ENCODE measurements around the gene FBXL14.

The FBXL14 gene

DNA sequence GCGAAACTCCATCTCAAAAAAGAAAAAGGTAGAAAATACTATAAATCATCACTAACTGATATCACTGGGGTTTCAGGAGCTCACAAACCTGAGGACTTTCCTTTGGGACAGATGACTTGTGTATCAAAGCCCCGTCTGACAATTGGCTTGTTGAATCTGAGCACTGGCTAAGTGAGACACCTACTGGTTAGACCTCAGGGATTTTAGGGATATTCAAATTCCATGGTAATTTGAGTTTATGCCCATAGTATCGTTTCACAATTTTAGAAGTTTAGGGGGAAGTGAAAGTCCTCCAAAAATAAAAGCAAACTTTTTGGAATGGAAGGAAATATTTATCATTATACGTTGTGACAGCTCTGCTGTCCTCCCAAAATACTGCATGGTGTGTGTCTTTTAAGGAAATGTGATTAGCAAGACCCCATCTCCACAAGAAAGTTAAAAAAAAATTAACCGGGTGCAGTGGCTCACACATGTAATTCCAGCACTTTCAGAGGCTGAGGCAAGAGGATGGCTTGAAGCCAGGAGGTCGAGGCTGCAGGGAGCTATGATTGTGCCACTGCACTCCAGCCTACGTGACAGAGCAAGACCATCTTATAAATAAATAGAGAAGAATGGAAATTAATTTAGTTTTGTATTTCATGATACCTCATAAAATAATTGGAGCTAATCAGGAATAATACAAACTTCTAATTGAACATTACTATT, 49.2 kb downstream of the FBXL14 start:
- TF ChIP-seq, protein P1, sequence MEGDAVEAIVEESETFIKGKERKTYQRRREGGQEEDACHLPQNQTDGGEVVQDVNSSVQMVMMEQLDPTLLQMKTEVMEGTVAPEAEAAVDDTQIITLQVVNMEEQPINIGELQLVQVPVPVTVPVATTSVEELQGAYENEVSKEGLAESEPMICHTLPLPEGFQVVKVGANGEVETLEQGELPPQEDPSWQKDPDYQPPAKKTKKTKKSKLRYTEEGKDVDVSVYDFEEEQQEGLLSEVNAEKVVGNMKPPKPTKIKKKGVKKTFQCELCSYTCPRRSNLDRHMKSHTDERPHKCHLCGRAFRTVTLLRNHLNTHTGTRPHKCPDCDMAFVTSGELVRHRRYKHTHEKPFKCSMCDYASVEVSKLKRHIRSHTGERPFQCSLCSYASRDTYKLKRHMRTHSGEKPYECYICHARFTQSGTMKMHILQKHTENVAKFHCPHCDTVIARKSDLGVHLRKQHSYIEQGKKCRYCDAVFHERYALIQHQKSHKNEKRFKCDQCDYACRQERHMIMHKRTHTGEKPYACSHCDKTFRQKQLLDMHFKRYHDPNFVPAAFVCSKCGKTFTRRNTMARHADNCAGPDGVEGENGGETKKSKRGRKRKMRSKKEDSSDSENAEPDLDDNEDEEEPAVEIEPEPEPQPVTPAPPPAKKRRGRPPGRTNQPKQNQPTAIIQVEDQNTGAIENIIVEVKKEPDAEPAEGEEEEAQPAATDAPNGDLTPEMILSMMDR (IDR thresholded peaks at IDR 0.05; ENCODE audit: insufficient read depth, low read length, missing control alignments) = peak; percentile 8
- POLR2A ChIA-PET = no interaction called here
- H3K4me3 ChIP-seq (ENCODE audit: low read depth, low read length) = no peak overlapping the region
- DNase-seq (ENCODE audit: low read depth, low spot score) = no peak
- CTCF ChIA-PET = interaction anchor here (0.8 to 6.7 kb wide), 11 partner anchors 8 to 427 kb away, joined by 3 to 39 read pairs (median 4); no protein-coding TSS in a partner anchor

DNA sequence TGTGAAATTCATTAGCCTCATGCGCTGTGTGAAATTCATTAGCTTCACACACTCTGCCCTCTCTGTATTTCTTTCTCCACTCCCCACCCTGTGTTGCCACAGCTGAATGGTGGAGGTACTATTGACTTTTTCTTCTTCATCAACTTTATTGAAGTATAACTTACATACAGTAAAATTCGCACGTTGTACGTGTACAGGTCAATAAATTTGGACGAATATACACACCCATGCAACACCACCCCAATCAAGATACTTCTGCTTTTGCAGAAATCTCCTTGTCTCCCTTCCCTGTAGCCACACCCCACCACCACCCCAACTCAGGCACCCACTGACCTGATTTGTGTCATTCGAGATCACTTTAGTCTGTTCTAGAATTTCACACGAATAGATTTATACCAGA, 51.8 kb downstream of the FBXL14 start:
- TF ChIP-seq, protein P1 (IDR thresholded peaks at IDR 0.05; ENCODE audit: insufficient read depth, low read length, missing control alignments) = no peak
- POLR2A ChIA-PET = interaction anchor here (0.6 kb wide), 1 partner anchor 12 kb away, joined by 3 read pairs; no protein-coding TSS in a partner anchor
- no peak overlapping the region for H3K4me3 ChIP-seq (ENCODE audit: low read depth, low read length)
- DNase-seq (ENCODE audit: low read depth, low spot score) = no peak
- CTCF ChIA-PET = interaction anchor here (6.7 kb wide), 1 partner anchor 425 kb away, joined by 39 read pairs; no protein-coding TSS in a partner anchor

DNA sequence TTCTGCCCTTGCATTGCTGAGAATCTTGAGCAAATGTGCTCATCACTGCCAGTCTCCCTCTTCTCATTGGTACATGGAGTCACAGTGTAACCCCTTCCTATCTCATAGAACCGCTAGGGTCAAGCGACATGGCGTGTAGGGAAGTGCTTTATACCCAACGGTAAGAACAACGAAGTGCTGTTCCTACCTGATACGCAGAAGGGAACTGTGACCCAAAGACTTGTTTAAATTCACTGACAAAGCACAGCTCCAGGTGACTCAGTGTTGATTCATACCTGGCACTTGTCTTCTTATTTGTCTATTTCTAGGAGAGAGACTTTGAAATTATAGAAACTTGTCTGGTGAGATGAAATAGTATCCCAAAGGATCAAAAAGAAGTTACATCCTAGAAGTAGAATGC, 53.7 kb downstream of the FBXL14 start:
- CTCF ChIA-PET = interaction anchor here (1.5 to 6.7 kb wide), 2 partner anchors 21 to 423 kb away, joined by 3 to 39 read pairs; no protein-coding TSS in a partner anchor
- H3K4me3 ChIP-seq (ENCODE audit: low read depth, low read length) = no peak overlapping the region
- TF ChIP-seq, protein P1 (IDR thresholded peaks at IDR 0.05; ENCODE audit: insufficient read depth, low read length, missing control alignments) = no peak
- POLR2A ChIA-PET = interaction anchor here (0.7 kb wide), 1 partner anchor 423 kb away, joined by 3 read pairs; no protein-coding TSS in a partner anchor
- DNase-seq (ENCODE audit: low read depth, low spot score) = no peak

DNA sequence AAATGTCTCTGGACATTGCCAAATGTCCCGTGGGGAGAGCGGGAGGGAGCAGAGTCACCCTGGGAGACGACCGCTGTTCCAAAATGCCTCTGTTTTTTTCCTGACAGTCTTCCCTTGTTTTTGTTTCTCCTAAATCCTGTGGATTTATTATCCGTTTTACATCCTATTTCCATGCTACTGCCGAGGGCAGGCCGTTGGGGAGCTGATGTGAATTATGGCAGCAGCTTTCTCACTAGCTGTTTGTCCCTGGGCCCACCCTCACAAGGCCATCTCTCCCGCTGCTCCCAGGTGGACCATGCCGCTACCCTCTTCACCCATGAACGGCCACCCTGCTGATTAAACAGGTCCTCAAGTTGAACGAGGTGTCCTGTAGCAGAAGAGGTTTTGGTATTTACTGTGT, 55.2 kb downstream of the FBXL14 start:
- DNase-seq (ENCODE audit: low read depth, low spot score) = no peak
- CTCF ChIA-PET = interaction anchor here (1.1 to 1.5 kb wide), 3 partner anchors 19 to 421 kb away, joined by 3 read pairs; no protein-coding TSS in a partner anchor
- H3K4me3 ChIP-seq (ENCODE audit: low read depth, low read length) = no peak overlapping the region
- TF ChIP-seq, protein P1 (IDR thresholded peaks at IDR 0.05; ENCODE audit: insufficient read depth, low read length, missing control alignments) = no peak
- POLR2A ChIA-PET = no interaction called here

DNA sequence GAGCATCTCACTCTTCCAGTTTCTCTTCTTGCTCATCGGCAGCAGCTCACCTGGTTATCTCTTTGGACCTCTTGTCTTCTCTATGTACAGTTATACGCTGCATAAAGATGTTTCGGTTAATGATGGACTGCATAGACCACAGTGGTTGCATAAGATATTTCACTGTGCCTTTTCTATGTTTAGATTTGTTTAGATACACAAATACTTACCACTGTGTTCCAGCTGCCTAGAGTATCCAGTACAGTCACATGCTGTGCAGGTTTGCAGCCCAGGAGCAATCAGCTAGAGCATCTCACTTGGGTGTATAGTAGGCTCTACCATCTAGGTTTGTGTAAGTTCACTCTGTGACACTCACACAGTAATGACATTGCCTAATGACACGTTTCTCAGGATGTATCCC, 57.6 kb downstream of the FBXL14 start:
- DNase-seq (ENCODE audit: low read depth, low spot score) = no peak
- CTCF ChIA-PET = interaction anchor here (1.3 kb wide), 1 partner anchor 419 kb away, joined by 6 read pairs; no protein-coding TSS in a partner anchor
- no peak overlapping the region for H3K4me3 ChIP-seq (ENCODE audit: low read depth, low read length)
- TF ChIP-seq, protein P1 (IDR thresholded peaks at IDR 0.05; ENCODE audit: insufficient read depth, low read length, missing control alignments) = no peak
- POLR2A ChIA-PET = no interaction called here

DNA sequence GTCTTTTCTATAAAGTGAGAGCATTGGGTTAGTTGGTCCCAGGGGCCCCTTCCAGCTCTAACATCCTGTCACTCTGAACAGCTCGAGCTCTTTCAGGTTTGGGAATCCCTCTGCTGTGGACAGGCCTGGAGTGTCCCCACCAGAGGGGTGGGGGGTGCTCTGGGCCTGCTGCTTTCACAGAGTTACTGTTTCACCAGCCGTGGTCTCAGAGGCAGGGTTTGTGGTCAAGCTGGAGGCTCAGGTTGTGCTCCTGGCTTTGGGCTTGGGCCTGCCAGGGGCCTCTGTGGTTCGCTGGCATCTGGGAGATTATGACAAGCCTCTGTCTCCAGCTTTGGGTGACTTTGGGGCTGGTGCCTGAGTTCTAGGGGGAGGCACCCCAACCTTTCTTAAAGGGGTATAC, 59.6 kb downstream of the FBXL14 start:
- ChIA-PET CTCF (interaction anchor here (1.7 to 4.1 kb wide), 3 partner anchors 10 to 416 kb away, joined by 5 to 19 read pairs (median 12); no protein-coding TSS in a partner anchor), POLR2A (interaction anchor here (0.6 to 0.7 kb wide), 2 partner anchors 17 to 41 kb away, joined by 3 read pairs; no protein-coding TSS in a partner anchor)
- TF ChIP-seq, protein P1 (IDR thresholded peaks at IDR 0.05; ENCODE audit: insufficient read depth, low read length, missing control alignments) = no peak
- no peak for DNase-seq (ENCODE audit: low read depth, low spot score)
- no peak overlapping the region for H3K4me3 ChIP-seq (ENCODE audit: low read depth, low read length)

Data from AG04449 (cell line).